Esophagus muscularis mucosa (tissue), 3 donors: Measurements from ENCODE around the gene KARS1.

ENCODE experiments used
- CTCF ChIP-seq, 3 experiments: fragments of 200-600 bp in 2 of 3; fragments of 450-650 bp in 1 of 3; sonication (generic) in 2 of 3; IDR thresholded peaks; one replicate each; pipeline ENCODE4 v1.5.1; 2017 to 2019; ENCODE audit warnings: antibody characterized with exemption in 3 of 3, mild to moderate bottlenecking in 2 of 3, moderate library complexity in 1 of 3
- POLR2AphosphoS5 ChIP-seq, 2 donors: sonication (generic); formaldehyde crosslinking; IDR thresholded peaks; one replicate each; pipeline ENCODE4 v1.6.1; 2017; ENCODE audit warnings: antibody characterized with exemption in 2 of 2

- no peak for TF ChIP-seq POLR2AphosphoS5 (IDR thresholded peaks at IDR 0.05)
- TF ChIP-seq CTCF (IDR thresholded peaks at IDR 0.05), result no peak
These were observed 30.9 kb downstream of the KARS1 start for GRCh38 chr16:75616521-75617010.
